GF-D8 (cell line): ENCODE data around the gene PPME1.

Source experiments
- DNase-seq: peaks from one replicate; lab custom pipeline; 2025; lab: John Stamatoyannopoulos, UW

PPME1 gene

GRCh38 chr11:74282421-74282820 lies 111.3 kb downstream of the PPME1 start:
- no peak for DNase-seq

GRCh38 chr11:74282914-74283371 lies 111.9 kb downstream of the PPME1 start:
- no peak for DNase-seq

- no peak for DNase-seq
Observed at GRCh38 chr11:74283580-74284180, 112.6 kb downstream of the PPME1 start.

- DNase-seq: no peak
Observed at GRCh38 chr11:74284466-74284865, 113.4 kb downstream of the PPME1 start.

GRCh38 chr11:74288161-74288560 lies 117.1 kb downstream of the PPME1 start:
- DNase-seq: no peak

GRCh38 chr11:74288911-74289310 lies 117.8 kb downstream of the PPME1 start:
- DNase-seq: no peak

GRCh38 chr11:74297484-74297883 lies 126.4 kb downstream of the PPME1 start:
- DNase-seq: no peak

- DNase-seq: no peak
Observed at GRCh38 chr11:74299015-74299414, 127.9 kb downstream of the PPME1 start.
